ENCODE results near the gene MTHFD1L. TPM values are rescaled to one million over a fixed set of nuclear protein-coding genes. Genes with fewer than 3 reads are reported as not detected.

The MTHFD1L gene
- total and polyA plus RNA-seq, 2 donors (not counting 3 experiments of a cell fraction or from before 2014, with no cell fraction given), result 40.2 to 120 TPM

GRCh38 chr6:151078655-151079054 lies 213.2 kb downstream of the MTHFD1L start:
- dilution Hi-C loops (cut with MboI; ENCODE audit: extremely low pct_ligation_motif_present, low sequenced_read_pairs), result no loop called here
- Histone ChIP-seq H4K20me1 (replicated peaks; ENCODE audit: control insufficient read depth, extremely low read depth, insufficient read depth, low read length) (no peaks in the 10 kb centered on the region), H3K9ac (replicated peaks; ENCODE audit: extremely low read depth, insufficient read depth, low read length) (no peak overlapping the region), H3K4me1 (ENCODE audit: control insufficient read depth, extremely low read depth, insufficient read depth, low read length) (peaks cover 10% of the 10 kb centered on the region), H3K4me2 (ENCODE audit: insufficient read depth, low read length) (no peak overlapping the region), H2AFZ (ENCODE audit: low read depth, low read length) (no peak overlapping the region), H3K36me3 (ENCODE audit: control insufficient read depth in 2 of 2, extremely low read depth in 1 of 2, insufficient read depth in 2 of 2, low read length in 2 of 2) (no peaks in the 10 kb centered on the region), H3K9me1 (replicated peaks; ENCODE audit: control insufficient read depth, extremely low read depth, insufficient read depth, low read length) (no peaks in the 10 kb centered on the region), H3K4me3 (replicated peaks in 1 of 3; ENCODE audit: insufficient read depth in 1 of 3, low read depth in 1 of 3, low read length in 3 of 3) (no peak overlapping the region), H3K9me3 (replicated peaks; ENCODE audit: control insufficient read depth, insufficient read depth, low read length) (no peaks in the 10 kb centered on the region), H3K27me3 (ENCODE audit: control insufficient read depth in 2 of 2, insufficient read depth in 2 of 2, low read length in 2 of 2) (no peaks in the 10 kb centered on the region), H3K79me2 (ENCODE audit: control insufficient read depth, insufficient read depth, low read length) (no peaks in the 10 kb centered on the region), H3K27ac (ENCODE audit: insufficient read depth, low read depth, low read length) (no peak overlapping the region)
- CTCF ChIA-PET, result interaction anchor here (0.9 to 2.2 kb wide), 3 partner anchors 11 to 246 kb away, joined by 3 to 8 read pairs (median 4); no protein-coding TSS in a partner anchor
- FAIRE-seq, result no peak
- intact Hi-C loops (cut with micrococcal nuclease), result no loop called here
- TF ChIP-seq, protein P1, sequence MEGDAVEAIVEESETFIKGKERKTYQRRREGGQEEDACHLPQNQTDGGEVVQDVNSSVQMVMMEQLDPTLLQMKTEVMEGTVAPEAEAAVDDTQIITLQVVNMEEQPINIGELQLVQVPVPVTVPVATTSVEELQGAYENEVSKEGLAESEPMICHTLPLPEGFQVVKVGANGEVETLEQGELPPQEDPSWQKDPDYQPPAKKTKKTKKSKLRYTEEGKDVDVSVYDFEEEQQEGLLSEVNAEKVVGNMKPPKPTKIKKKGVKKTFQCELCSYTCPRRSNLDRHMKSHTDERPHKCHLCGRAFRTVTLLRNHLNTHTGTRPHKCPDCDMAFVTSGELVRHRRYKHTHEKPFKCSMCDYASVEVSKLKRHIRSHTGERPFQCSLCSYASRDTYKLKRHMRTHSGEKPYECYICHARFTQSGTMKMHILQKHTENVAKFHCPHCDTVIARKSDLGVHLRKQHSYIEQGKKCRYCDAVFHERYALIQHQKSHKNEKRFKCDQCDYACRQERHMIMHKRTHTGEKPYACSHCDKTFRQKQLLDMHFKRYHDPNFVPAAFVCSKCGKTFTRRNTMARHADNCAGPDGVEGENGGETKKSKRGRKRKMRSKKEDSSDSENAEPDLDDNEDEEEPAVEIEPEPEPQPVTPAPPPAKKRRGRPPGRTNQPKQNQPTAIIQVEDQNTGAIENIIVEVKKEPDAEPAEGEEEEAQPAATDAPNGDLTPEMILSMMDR (IDR thresholded peaks at IDR 0.05; ENCODE audit: extremely low read depth in 1 of 2, insufficient read depth in 1 of 2, low read depth in 1 of 2, low read length in 2 of 2), result no peak
- TF ChIP-seq POLR2AphosphoS5 (IDR thresholded peaks at IDR 0.05; ENCODE audit: insufficient read depth, low read depth, low read length), result no peak
- no peak for TF ChIP-seq GATA2 (IDR thresholded peaks at IDR 0.05; ENCODE audit: insufficient read depth, insufficient read length, low read depth, low read length)
- TF ChIP-seq FOS (IDR thresholded peaks at IDR 0.05; ENCODE audit: borderline replicate concordance, insufficient read depth, low read length), result no peak
- no peak for TF ChIP-seq EZH2 (IDR thresholded peaks at IDR 0.05; ENCODE audit: borderline replicate concordance, low read depth, low read length, severe bottlenecking)
- TF ChIP-seq JUN (IDR thresholded peaks at IDR 0.05; ENCODE audit: borderline replicate concordance, insufficient read depth, insufficient read length, low read depth), result no peak
- no peak for TF ChIP-seq MAX (IDR thresholded peaks at IDR 0.05; ENCODE audit: insufficient read depth, insufficient read length)
- no peak for TF ChIP-seq POLR2A (IDR thresholded peaks at IDR 0.05; ENCODE audit: low read depth, low read length)
- BruUV-seq (replicated peaks), result no TSS peak
- POLR2A ChIA-PET, result no interaction called here
- no peak for DNase-seq (ENCODE audit: low read depth, low spot score)
